GM19467 (cell line): Measurements from ENCODE around the gene RHBDL1.
A peak's percentile ranks its signal among the peaks of the same experiment; 100 is the strongest.

Experiments used
- ATAC-seq: cut with Tn5 transposase; IDR thresholded peaks from one replicate; pipeline ENCODE4 v1.9.1; 2021; ENCODE audit warnings: mild to moderate bottlenecking, moderate library complexity; ENCODE audit not compliant: unreplicated experiment

Gene RHBDL1

GRCh38 chr16:636206-637080, 39.0 kb upstream of the RHBDL1 start, which contains the start of gene METTL26:
Gene METTL26 (minus strand): TSS chr16:636305. CDS start chr16:636290, 15 bp downstream.
- ATAC-seq, result peak; percentile 64

DNA sequence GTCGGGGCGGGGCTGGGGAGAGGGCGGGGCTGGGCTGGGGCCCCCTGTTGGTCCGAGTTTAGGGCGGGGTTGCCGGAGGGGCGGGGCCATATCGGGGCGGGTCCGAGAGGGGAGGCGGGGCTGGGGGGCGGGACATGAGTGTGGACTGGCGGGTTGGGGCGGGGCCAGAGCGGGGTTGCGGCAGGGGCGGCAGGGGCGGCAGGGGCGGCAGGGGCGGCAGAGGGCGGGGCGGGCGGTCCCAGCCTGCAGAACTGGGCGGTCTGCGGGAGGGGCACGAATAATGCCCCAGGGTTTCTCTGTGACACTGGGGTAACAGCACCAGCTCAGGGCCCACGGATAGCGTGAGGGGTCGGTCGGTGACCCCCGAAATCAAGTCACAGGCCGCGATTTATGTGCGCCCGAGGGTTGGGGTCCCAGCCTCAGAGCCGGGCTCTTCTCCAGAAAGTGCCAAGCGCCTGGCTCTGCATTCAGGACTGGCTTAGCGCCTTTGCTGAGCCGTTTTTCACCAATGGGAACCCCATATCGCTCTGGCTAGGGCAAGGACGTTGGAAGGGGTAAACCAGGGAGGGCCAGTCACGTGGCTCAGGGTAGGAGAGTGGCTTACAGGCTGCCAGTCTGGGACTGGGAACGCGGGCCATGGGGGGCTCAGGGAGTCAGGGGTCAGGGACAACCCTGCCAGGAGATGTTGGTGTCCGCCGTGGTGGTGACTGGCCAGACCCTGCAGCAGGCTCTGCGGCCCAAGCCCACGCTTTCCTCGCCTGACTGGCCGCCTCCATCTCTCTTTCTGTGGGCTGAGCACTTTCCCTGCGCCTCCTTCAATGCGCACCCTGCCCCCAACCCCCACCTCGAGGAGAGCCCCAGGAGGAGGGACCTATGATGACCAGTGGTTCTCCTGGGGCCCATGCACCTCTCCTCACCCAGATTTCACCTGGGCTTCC, 38.1 kb upstream of the RHBDL1 start:
- ATAC-seq, result no peak

DNA sequence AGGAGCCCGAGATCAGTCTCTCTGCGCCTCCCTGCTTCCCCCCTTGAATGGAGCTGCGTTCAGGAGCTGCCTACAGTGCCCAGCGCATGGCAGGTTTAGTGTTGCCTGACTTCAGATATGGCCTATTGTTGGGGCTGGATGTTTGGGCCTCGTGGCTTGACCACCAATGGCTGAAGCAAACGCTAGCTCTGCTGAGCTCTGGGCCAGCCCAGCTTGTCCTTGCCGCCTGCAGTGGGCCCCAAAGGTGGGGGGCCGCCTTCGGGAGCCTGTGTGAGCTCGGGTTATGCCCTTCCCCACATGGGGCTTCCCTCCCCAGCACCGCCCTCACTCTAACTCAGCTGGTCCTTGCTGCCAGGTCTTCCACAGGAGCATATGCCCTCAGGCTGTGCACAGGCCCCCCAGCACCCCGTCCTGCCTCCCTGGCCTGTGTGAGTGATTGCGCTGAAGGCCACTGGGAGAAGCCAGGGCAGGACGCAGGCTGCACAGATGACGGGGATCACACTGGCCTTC, 37.4 kb upstream of the RHBDL1 start:
- no peak for ATAC-seq

DNA sequence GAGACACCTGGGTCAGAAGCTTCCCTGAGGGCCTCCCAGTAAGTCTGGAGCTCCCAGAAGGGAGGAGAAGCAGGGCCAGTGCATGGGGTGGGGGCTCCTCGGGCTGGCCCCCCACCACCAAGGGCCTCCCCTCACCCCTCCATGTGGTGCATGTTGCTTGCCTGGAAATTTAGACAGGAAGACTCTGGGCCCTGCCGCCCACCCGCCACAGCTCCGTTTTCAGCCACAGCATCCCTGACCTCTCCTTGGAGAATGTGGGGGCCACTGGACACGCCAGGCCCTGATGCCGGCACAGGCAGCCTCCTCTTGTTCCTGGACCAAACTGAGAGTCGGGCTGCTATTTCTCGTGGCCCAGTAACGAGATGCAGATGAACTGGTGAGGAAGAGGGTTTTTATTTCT, 36.6 kb upstream of the RHBDL1 start:
- ATAC-seq, result no peak

- no peak for ATAC-seq
Measured at GRCh38 chr16:640614-641013, 34.9 kb upstream of the RHBDL1 start.

DNA sequence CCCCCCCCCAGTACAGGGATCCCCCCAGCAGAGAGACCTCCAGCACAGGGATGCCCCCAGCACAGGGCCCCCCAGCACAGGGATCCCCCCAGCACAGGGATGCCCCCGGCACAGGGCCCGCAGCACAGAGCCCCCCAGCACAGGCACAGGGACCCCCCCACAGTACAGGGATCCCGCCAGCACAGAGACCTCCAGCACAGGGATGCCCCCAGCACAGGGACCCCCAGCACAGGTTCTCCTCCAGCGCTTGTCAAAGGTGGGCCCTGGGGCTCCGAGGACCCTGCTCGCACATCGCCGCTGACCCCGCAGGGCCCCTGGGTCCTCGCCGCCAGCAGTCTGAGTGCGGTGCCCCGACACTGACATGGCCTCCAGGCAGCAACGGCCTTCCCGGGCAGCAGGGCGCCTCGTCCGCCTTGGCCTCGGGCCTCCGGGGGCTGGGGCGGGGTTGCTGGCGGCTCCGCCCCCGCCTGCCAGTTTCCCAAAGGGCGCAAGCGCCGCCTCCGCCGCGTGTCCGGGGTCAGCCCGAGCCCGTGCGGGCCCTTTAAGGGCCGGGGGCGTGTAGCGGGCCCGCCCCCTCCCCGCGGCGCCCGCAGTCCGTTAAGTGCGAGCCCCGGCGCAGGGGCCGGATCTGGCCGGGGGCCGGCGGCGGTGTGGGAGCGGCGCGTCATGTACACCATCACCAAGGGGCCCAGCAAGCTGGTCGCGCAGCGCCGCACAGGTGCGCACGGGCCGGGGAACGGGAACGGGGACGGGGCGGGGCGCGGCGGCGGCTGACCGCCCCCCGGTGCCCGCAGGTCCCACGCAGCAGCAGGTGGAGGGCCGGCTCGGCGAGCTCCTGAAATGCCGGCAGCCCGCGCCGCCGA, 33.9 kb upstream of the RHBDL1 start, which contains the start of gene MCRIP2:
TSS of gene MCRIP2 (plus strand) at position 503 of the 863 bp plus-strand sequence. CDS start at position 667, 164 bp downstream.
- no peak for ATAC-seq

GRCh38 chr16:642189-643049, 33.1 kb upstream of the RHBDL1 start:
- ATAC-seq, result no peak

DNA sequence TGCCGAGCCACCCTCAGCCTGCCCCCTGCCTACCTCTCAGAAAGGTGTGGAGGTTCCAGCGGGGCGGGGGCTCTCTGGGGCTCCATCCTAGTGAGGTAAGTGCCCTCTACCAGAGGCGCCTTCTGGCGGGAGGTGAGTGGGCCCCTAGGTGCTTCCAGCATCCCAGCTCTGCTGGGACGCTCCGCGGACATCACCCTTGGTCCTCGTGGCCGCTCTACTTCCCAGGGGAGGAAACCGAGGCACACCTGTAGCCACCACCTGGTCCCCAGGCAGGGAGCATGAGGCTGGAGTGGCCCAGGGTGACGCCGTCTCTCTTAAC, 32.5 kb upstream of the RHBDL1 start:
- no peak for ATAC-seq

DNA sequence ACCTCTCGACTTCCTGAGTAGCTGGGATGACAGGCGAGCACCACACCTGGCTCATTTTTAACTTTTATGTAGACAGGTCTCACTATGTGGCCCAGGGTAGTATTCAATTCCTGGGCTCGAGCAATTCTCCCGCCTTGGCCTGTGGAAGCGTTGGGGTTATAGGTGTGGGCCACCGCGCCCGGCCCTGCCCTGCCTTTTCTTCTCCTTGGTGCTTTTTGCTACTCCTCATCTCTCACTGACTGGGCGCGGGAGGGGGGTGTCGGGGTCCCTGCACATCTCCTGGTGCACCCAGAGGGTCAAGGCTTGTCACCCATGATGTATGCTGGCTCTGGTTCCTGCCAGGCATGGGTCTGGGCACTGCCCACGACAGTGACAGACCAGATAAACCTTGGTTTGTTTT, 30.9 kb upstream of the RHBDL1 start:
- ATAC-seq, result no peak

GRCh38 chr16:645852-646678, 29.4 kb upstream of the RHBDL1 start:
- ATAC-seq, result no peak

GRCh38 chr16:646679-647172, 28.7 kb upstream of the RHBDL1 start:
- no peak for ATAC-seq

GRCh38 chr16:647173-647902, 28.1 kb upstream of the RHBDL1 start:
- ATAC-seq, result no peak

DNA sequence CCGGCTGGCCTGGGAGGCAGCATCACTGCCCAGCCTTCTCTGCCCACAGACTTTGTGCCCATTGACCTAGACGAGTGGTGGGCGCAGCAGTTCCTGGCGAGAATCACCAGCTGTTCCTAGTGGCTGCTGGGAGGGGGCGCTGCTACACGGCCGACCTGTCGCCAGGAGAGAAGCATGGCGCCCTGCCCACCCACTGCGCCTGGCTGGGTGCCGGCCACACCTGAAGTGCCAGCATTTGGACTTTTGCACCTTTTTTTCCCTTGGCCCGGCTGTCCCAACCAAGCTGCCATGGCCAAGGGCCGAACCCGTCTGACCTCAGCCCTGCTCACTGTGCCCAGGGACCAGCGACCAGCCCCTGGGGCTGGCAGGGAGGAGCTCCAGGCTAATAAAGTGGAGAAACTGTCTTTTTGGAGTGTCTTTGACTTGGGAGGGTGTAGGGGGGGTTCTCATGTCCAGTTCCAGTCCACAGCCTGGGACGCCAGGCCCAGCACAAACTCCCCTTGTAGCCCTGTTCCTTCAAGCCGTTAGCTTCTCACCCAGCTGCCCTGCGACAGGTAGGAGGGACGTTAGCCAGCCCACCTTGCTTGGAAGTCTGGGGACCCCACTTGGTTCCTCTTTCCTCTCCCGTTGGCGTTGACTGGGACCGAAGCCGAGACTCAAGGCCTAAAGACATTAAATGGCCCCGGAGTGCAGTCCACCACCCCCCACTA, 27.2 kb upstream of the RHBDL1 start:
- ATAC-seq, result no peak

DNA sequence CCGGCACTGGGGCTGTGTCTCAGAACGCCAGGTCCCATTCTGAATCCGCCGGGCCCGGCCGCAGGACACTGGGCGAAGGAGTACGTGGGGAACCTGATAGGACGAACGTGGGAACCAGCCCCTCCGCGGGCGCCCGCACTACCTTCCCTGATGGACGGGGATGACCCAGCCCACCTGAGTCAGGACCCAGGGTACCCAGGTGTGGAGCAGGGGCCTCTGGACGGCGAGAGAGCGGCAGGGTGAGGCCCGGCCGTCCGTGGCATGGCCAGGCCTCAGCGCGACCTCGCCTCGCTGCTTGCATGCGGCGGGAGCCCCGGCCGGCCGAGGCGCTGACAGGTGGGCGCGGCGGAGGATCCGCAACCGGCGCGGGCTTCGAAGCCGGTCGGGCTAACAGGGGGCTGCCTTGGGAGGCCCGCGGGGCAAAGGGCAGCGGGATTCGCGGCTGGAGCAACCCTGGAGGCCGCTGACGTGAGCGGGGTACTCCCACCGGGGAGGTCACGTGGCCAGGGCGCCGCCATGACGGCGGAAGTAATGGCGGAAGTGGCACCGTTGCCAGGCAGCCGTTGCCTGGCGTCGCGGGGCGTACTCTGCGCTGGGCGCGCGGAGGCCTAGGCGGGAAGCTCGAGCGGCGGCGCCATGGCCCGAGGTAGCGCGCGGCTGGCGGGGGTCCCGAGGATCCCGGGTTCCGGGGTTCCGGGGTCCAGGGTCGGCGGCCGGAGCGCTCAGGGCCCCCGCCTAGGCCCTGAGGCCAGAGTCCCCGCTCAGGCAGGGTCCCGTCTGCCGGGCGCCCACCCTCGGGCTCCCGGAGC, 26.5 kb upstream of the RHBDL1 start, which contains the start of gene WDR90:
TSS of gene WDR90 (plus strand) at position 585 of the 809 bp plus-strand sequence. CDS start at position 637, 52 bp downstream.
- peak; percentile 74 for ATAC-seq

GRCh38 chr16:649631-650030, 25.8 kb upstream of the RHBDL1 start:
- ATAC-seq, result no peak

- ATAC-seq, result no peak
Measured at GRCh38 chr16:651844-652243, 23.6 kb upstream of the RHBDL1 start.
